GM12878 (cell line): ENCODE data around the gene ROCK2. TPM values are rescaled to one million over a fixed set of nuclear protein-coding genes. Genes with fewer than 3 reads are reported as not detected.

Experiments
- ATAC-seq: fragments of 200-7000 bp; cut with Tn5 transposase; 3 replicates; pipeline ENCODE4 v1.9.1; 2020; ENCODE audit warnings: mild to moderate bottlenecking, moderate library complexity
- BruUV-seq: library from RNA; stranded (reverse); fragments of 400-500 nt; replicated peaks from 2 replicates; lab custom pipeline; 2021; lab: Mats Ljungman, UMichigan
- CTCF ChIA-PET: fragments of 300-600 bp; sonication (Branson Sonifier 250); formaldehyde crosslinking; extraction: SDS; loops from one replicate; lab custom pipeline; 2021; ENCODE audit warnings: inconsistent platforms; lab: Yijun Ruan, JAX
- POLR2A ChIA-PET: fragments of 350-600 bp; formaldehyde crosslinking; extraction: SDS; loops from one replicate; lab custom pipeline; 2021; ENCODE audit warnings: inconsistent platforms; lab: Charles Lee
- RAD21 ChIA-PET: fragments of 300-600 bp; sonication (Branson Sonifier 250); formaldehyde crosslinking; loops from one replicate; lab custom pipeline; 2023; ENCODE audit warnings: antibody characterized with exemption; ENCODE audit not compliant: unreplicated experiment; lab: Charles Lee
- SMC1A ChIA-PET: fragments of 300-600 bp; sonication (Branson Sonifier 250); formaldehyde crosslinking; loops from one replicate; lab custom pipeline; 2023; ENCODE audit not compliant: unreplicated experiment, uncharacterized antibody; lab: Charles Lee
- DNase-seq: peaks from one replicate; pipeline ENCODE4 v3.0.0-alpha.2; 2011; ENCODE audit warnings: low read depth, low spot score
- FAIRE-seq: peaks from 3 replicates; lab custom pipeline; 2011; peaks lifted over from hg19 to GRCh38; lab: Jason Lieb, UNC
- H2AFZ ChIP-seq: 2 replicates; pipeline ENCODE4 v1.6.0; 2011; ENCODE audit warnings: low read depth, low read length, control low read depth; ENCODE audit not compliant: control insufficient read depth
- H3K27ac ChIP-seq: 2 replicates; pipeline ENCODE4 v1.5.1; 2011; ENCODE audit warnings: control low read depth; ENCODE audit not compliant: control insufficient read depth, insufficient read depth
- H3K27me3 ChIP-seq, 2 experiments: replicated peaks in 1 of 2; 2 replicates each; pipeline versions ENCODE4 v1.6.0 to v1.6.1; 2011; ENCODE audit warnings: low read length in 1 of 2; ENCODE audit not compliant: control insufficient read depth in 2 of 2, insufficient read depth in 2 of 2
- H3K36me3 ChIP-seq, 2 experiments: 2 replicates each; pipeline ENCODE4 v1.5.1; 2011; ENCODE audit warnings: low read length in 1 of 2; ENCODE audit not compliant: control insufficient read depth in 2 of 2, insufficient read depth in 2 of 2
- H3K4me1 ChIP-seq: 2 replicates; pipeline ENCODE4 v1.6.1; 2011; ENCODE audit warnings: mild to moderate bottlenecking, low read length, moderate library complexity, mixed read lengths; ENCODE audit not compliant: control insufficient read depth, insufficient read depth
- H3K4me2 ChIP-seq: 2 replicates; pipeline ENCODE4 v1.6.0; 2011; ENCODE audit warnings: control low read depth; ENCODE audit not compliant: control insufficient read depth, insufficient read depth
- H3K4me3 ChIP-seq: fragments of 200-600 bp; sonication (generic); 2 replicates; pipeline ENCODE4 v1.5.1; 2016
- H3K79me2 ChIP-seq: 2 replicates; pipeline ENCODE4 v1.6.0; 2011; ENCODE audit warnings: low read length; ENCODE audit not compliant: control insufficient read depth, insufficient read depth
- H3K9ac ChIP-seq: 2 replicates; pipeline ENCODE4 v1.8.0; 2011; ENCODE audit warnings: low read length, control low read depth, mixed read lengths; ENCODE audit not compliant: control insufficient read depth, insufficient read depth
- H3K9me3 ChIP-seq: replicated peaks from 3 replicates; pipeline ENCODE4 v1.5.1; 2011; ENCODE audit warnings: mild to moderate bottlenecking, low read length; ENCODE audit not compliant: control insufficient read depth, insufficient read depth
- H4K20me1 ChIP-seq: 2 replicates; pipeline ENCODE4 v1.6.0; 2011; ENCODE audit not compliant: control insufficient read depth, insufficient read depth
- ATF7 ChIP-seq: fragments of 450-650 bp; IDR thresholded peaks from 2 replicates; pipeline ENCODE4 v1.6.1; 2016; ENCODE audit warnings: low read depth, mild to moderate bottlenecking
- BHLHE40 ChIP-seq, 2 experiments: fragments of 450-650 bp in 1 of 2; IDR thresholded peaks; 2 replicates each; pipeline ENCODE4 v1.6.1; 2011 to 2017; ENCODE audit warnings: low read depth in 2 of 2, borderline replicate concordance in 1 of 2, improper control_type of control experiment in 1 of 2, low read length in 1 of 2, mild to moderate bottlenecking in 1 of 2
- CREB1 ChIP-seq: IDR thresholded peaks from 2 replicates; pipeline ENCODE4 v1.6.1; 2012; ENCODE audit warnings: low read depth, mild to moderate bottlenecking, inconsistent platforms
- EED ChIP-seq: sonication (generic); IDR thresholded peaks from 2 replicates; pipeline ENCODE4 v1.6.1; 2016; ENCODE audit warnings: antibody characterized with exemption, low read depth
- PAX5 ChIP-seq: IDR thresholded peaks from 2 replicates; pipeline ENCODE4 v1.6.1; 2011; ENCODE audit warnings: low read depth, low read length, borderline replicate concordance
- PML ChIP-seq: IDR thresholded peaks from 2 replicates; pipeline ENCODE4 v1.6.1; 2012; ENCODE audit warnings: low read length, inconsistent platforms
- RB1 ChIP-seq: fragments of 450-650 bp; formaldehyde crosslinking; IDR thresholded peaks from 2 replicates; pipeline ENCODE4 v1.6.1; 2017; ENCODE audit warnings: mild to moderate bottlenecking, borderline replicate concordance
- YBX1 ChIP-seq: fragments of 450-650 bp; IDR thresholded peaks from 2 replicates; pipeline ENCODE4 v1.6.1; 2016; ENCODE audit warnings: antibody characterized with exemption
- ZNF687 ChIP-seq: fragments of 450-650 bp; IDR thresholded peaks from 2 replicates; pipeline ENCODE4 v1.6.1; 2017; ENCODE audit warnings: mild to moderate bottlenecking, moderate library complexity
- WGBS: methylation state at CpG from one replicate; pipeline ENCODE4 v1.1.6; 2016; ENCODE audit warnings: low lambda C conversion rate; ENCODE audit not compliant: insufficient replicate concordance, insufficient coverage; ENCODE audit errors: missing lambda C conversion rate; 5-methylcytosine and 5-hydroxymethylcytosine counted together
- in situ Hi-C: fragments of 300-500 bp; cut with MboI; formaldehyde crosslinking; loops from 9 replicates; pipeline ENCODE4 v1.14.3; 2018; ENCODE audit warnings: mixed read lengths
- intact Hi-C: fragments of 100-400 bp; cut with micrococcal nuclease; formaldehyde crosslinking; loops from one replicate; pipeline ENCODE4 v1.14.2; 2022; ENCODE audit not compliant: unreplicated experiment
- polyA plus RNA-seq, 11 experiments: library from polyadenylated mRNA; depleted of rRNA in 4 of 11; unstranded in 6 of 11; stranded (reverse) in 5 of 11; fragments of >200 nt; fragmentation: Nextera tagmentation in 4 of 11; fragmentation: Illumina TruSeq in 1 of 11; extraction: Ambion mirVana in 4 of 11; extraction: Trizol in 1 of 11; gene quantifications; 1 replicate in 1 of 11; 2 replicates in 10 of 11; pipeline versions ENCODE4 v1.2.1 to v1.2.3, GENCODE V29; 2011 to 2016; ENCODE audit warnings: inconsistent platforms in 2 of 11, missing spikeins in 2 of 11, low read depth in 1 of 11
- total RNA-seq, 4 experiments: library from RNA; depleted of rRNA in 3 of 4; stranded (reverse); fragments of >200 nt in 3 of 4; fragmentation: Illumina TruSeq in 1 of 4; extraction: Trizol in 1 of 4; gene quantifications; 2 replicates each; pipeline versions ENCODE4 v1.2.1 to v1.2.3, GENCODE V29; 2013 to 2021
- TF ChIP-seq, protein P1 (sequence below): IDR thresholded peaks from 2 replicates; pipeline ENCODE4 v1.6.1; 2011; ENCODE audit warnings: low read depth, mild to moderate bottlenecking, low read length, moderate library complexity, borderline replicate concordance; ENCODE audit errors: extremely low read depth
- TF ChIP-seq, protein P2 (sequence below): IDR thresholded peaks from 2 replicates; pipeline ENCODE4 v1.6.1; 2011; ENCODE audit warnings: borderline replicate concordance, low read depth, mild to moderate bottlenecking, moderate library complexity, low read length; ENCODE audit not compliant: insufficient read depth, poor library complexity, severe bottlenecking
- TF ChIP-seq, protein P3 (sequence below): IDR thresholded peaks from 2 replicates; pipeline ENCODE4 v1.6.1; 2012; ENCODE audit warnings: low read depth, low read length, improper control_type of control experiment

The ROCK2 gene
- total and polyA plus RNA-seq, 10 of the 15 experiments (the other 5 are each of a cell fraction or from before 2014, with no cell fraction given): 4.6 to 22.1 (median 8.3) TPM

DNA sequence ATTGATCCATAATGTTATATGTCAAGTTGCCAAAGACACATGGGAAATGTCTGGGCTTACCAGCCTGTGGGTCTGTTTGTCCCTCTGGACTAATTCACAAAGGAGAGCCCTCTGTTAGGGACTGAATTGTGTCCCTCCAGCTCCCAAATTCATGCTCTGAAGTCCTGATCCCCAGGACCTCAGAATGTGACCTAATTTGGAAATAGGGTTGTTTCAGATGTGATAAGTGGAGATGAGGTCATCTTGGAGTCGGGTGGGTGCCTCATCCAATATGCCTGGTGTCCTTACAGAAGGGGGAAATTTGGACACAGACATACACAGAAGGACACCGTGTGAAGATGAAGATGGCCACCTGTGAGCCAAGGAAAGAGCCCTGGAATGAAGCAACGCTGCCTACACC, 41.4 kb upstream of the ROCK2 start:
- Histone ChIP-seq H3K4me3 (no peak overlapping the region), H3K4me2 (no peak overlapping the region), H3K79me2 (no peaks in the 10 kb centered on the region), H3K27ac (no peak overlapping the region), H4K20me1 (no peaks in the 10 kb centered on the region), H3K4me1 (peaks cover 10% of the 10 kb centered on the region), H3K27me3 (no peaks in the 10 kb centered on the region), H3K9me3 (no peaks in the 10 kb centered on the region), H2AFZ (no peak overlapping the region), H3K9ac (no peak overlapping the region), H3K36me3 (no peaks in the 10 kb centered on the region)
- ChIA-PET CTCF (interaction anchor here (0.6 to 1.7 kb wide), 2 partner anchors 10 to 1614 kb away, joined by 3 to 4 read pairs; no protein-coding TSS in a partner anchor), POLR2A (no interaction called here), SMC1A (interaction anchor here (0.8 to 1.6 kb wide), 3 partner anchors 12 to 203 kb away, joined by 3 read pairs; no protein-coding TSS in a partner anchor), RAD21 (no interaction called here)
- in situ Hi-C loops: no loop called here
- TF ChIP-seq CREB1 (no peak), ATF7 (no peak), YBX1 (no peak), PML (no peak), ZNF687 (no peak), BHLHE40 (IDR thresholded peaks at IDR 0.05; ENCODE audit: borderline replicate concordance in 1 of 2, low read depth in 2 of 2, low read length in 1 of 2) (no peak), PAX5 (no peak), RB1 (no peak), EED (no peak)
- TF ChIP-seq, protein P1, sequence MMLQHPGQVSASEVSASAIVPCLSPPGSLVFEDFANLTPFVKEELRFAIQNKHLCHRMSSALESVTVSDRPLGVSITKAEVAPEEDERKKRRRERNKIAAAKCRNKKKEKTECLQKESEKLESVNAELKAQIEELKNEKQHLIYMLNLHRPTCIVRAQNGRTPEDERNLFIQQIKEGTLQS: no peak
- TF ChIP-seq, protein P2, sequence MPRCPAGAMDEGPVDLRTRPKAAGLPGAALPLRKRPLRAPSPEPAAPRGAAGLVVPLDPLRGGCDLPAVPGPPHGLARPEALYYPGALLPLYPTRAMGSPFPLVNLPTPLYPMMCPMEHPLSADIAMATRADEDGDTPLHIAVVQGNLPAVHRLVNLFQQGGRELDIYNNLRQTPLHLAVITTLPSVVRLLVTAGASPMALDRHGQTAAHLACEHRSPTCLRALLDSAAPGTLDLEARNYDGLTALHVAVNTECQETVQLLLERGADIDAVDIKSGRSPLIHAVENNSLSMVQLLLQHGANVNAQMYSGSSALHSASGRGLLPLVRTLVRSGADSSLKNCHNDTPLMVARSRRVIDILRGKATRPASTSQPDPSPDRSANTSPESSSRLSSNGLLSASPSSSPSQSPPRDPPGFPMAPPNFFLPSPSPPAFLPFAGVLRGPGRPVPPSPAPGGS: no peak
- TF ChIP-seq, protein P3, sequence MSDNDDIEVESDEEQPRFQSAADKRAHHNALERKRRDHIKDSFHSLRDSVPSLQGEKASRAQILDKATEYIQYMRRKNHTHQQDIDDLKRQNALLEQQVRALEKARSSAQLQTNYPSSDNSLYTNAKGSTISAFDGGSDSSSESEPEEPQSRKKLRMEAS: no peak
- ATAC-seq (no peak), FAIRE-seq (no peak), DNase-seq (no peak)
- intact Hi-C loops: no loop called here
- BruUV-seq: no TSS peak
- WGBS: 72% methylated on average over 3 of the region's 3 CpGs
